DND-41 (cell line): ENCODE results near the gene DLG2.
"Not testable (repeated sequence)": the region's sequence is repeated elsewhere in the genome, so short reads cannot be mapped to it uniquely, and the experiment has no call there.

ENCODE experiments used
- ATAC-seq: fragments of 200-7000 bp; cut with Tn5 transposase; 3 replicates; pipeline ENCODE4 v1.9.1; 2021; ENCODE audit warnings: low read depth; ENCODE audit not compliant: insufficient read depth
- DNase-seq: peaks from one replicate; pipeline ENCODE4 v3.0.0-alpha.2; 2020
- H2AFZ ChIP-seq: 2 replicates; pipeline ENCODE4 v1.6.0; 2012; ENCODE audit warnings: low read depth, low read length
- H3K27ac ChIP-seq: 2 replicates; pipeline ENCODE4 v1.5.1; 2012; ENCODE audit warnings: low read length, inconsistent platforms
- H3K27me3 ChIP-seq: fragments of 200-600 bp; sonication (generic); 2 replicates; pipeline ENCODE4 v1.6.0; 2012; ENCODE audit warnings: low read length, mild to moderate bottlenecking, inconsistent platforms; ENCODE audit not compliant: insufficient read depth, poor library complexity
- H3K36me3 ChIP-seq: 2 replicates; pipeline ENCODE4 v1.5.1; 2012; ENCODE audit warnings: low read length, inconsistent platforms; ENCODE audit not compliant: insufficient read depth
- H3K4me1 ChIP-seq: 2 replicates; pipeline ENCODE4 v1.5.1; 2012; ENCODE audit warnings: mild to moderate bottlenecking, low read length; ENCODE audit not compliant: insufficient read depth
- H3K4me2 ChIP-seq: 2 replicates; pipeline ENCODE4 v1.6.0; 2012; ENCODE audit warnings: mild to moderate bottlenecking, moderate library complexity, low read length, inconsistent platforms; ENCODE audit not compliant: insufficient read depth
- H3K4me3 ChIP-seq, 2 experiments: fragments of 200-600 bp in 1 of 2; shearing (Covaris generic) in 1 of 2; 2 replicates each; pipeline ENCODE4 v1.5.1; 2012 to 2016; ENCODE audit warnings: inconsistent platforms in 2 of 2, low read length in 2 of 2, mild to moderate bottlenecking in 2 of 2, low read depth in 1 of 2, moderate library complexity in 1 of 2
- H3K79me2 ChIP-seq: 2 replicates; pipeline ENCODE4 v1.6.0; 2012; ENCODE audit warnings: low read length, inconsistent platforms; ENCODE audit not compliant: insufficient read depth
- H3K9ac ChIP-seq: 2 replicates; pipeline ENCODE4 v1.6.0; 2012; ENCODE audit warnings: low read depth, mild to moderate bottlenecking, inconsistent platforms, low read length, moderate library complexity
- H3K9me3 ChIP-seq: 2 replicates; pipeline ENCODE4 v1.5.1; 2012; ENCODE audit warnings: low read length, moderate library complexity, mild to moderate bottlenecking, inconsistent platforms; ENCODE audit not compliant: insufficient read depth, severe bottlenecking
- H4K20me1 ChIP-seq: 2 replicates; pipeline ENCODE4 v1.6.0; 2012; ENCODE audit warnings: low read length; ENCODE audit not compliant: insufficient read depth
- CTCF ChIP-seq: IDR thresholded peaks from 2 replicates; pipeline ENCODE4 v1.5.1; 2012; ENCODE audit warnings: borderline replicate concordance, low read length, moderate library complexity, mild to moderate bottlenecking; ENCODE audit not compliant: poor library complexity, severe bottlenecking; ENCODE audit errors: extremely low read depth
- EZH2 ChIP-seq: IDR thresholded peaks from 3 replicates; pipeline ENCODE4 v1.6.1; 2012; ENCODE audit warnings: borderline replicate concordance, low read depth, mild to moderate bottlenecking, moderate library complexity, low read length, inconsistent platforms; ENCODE audit not compliant: severe bottlenecking

Gene DLG2

GRCh38 chr11:85114786-85115185 lies 512.4 kb downstream of the DLG2 start:
- TF ChIP-seq CTCF (no peak), EZH2 (no peak)
- DNase-seq = no peak
- ATAC-seq = no peak

GRCh38 chr11:85110246-85110645 lies 516.9 kb downstream of the DLG2 start:
- H3K4me3 ChIP-seq, H3K4me2 ChIP-seq: not testable (repeated sequence)
- peak; percentile 52; the same call in 1 of the 3 replicates for ATAC-seq

More at GRCh38 chr11:85114786-85115185, 512.4 kb downstream of the DLG2 start:
- Histone ChIP-seq H3K4me2 (no peak overlapping the region), H3K4me1 (no peaks in the 10 kb centered on the region), H3K4me3 (no peak overlapping the region), H3K79me2 (no peaks in the 10 kb centered on the region), H3K27ac (no peak overlapping the region), H3K36me3 (no peaks in the 10 kb centered on the region), H4K20me1 (no peaks in the 10 kb centered on the region), H3K9ac (no peak overlapping the region), H3K9me3 (no peaks in the 10 kb centered on the region), H3K27me3 (no peaks in the 10 kb centered on the region), H2AFZ (no peak overlapping the region)

GRCh38 chr11:85109141-85109540 lies 518.0 kb downstream of the DLG2 start:
- Histone ChIP-seq H3K27me3 (no peaks in the 10 kb centered on the region), H4K20me1 (no peaks in the 10 kb centered on the region), H3K27ac (no peak overlapping the region), H3K4me3 (no peak overlapping the region), H3K4me2 (no peak overlapping the region), H2AFZ (no peak overlapping the region), H3K79me2 (no peaks in the 10 kb centered on the region), H3K9ac (no peak overlapping the region), H3K9me3 (no peaks in the 10 kb centered on the region), H3K36me3 (no peaks in the 10 kb centered on the region), H3K4me1 (no peaks in the 10 kb centered on the region)
- DNase-seq = no peak
- ATAC-seq = no peak
- TF ChIP-seq EZH2 (no peak), CTCF (no peak)

More at GRCh38 chr11:85110246-85110645, 516.9 kb downstream of the DLG2 start:
- not testable (repeated sequence) for H3K9me3 ChIP-seq, H3K79me2 ChIP-seq, H3K27ac ChIP-seq, H2AFZ ChIP-seq, H3K9ac ChIP-seq, H4K20me1 ChIP-seq, H3K4me1 ChIP-seq, DNase-seq, H3K27me3 ChIP-seq, H3K36me3 ChIP-seq

DNA sequence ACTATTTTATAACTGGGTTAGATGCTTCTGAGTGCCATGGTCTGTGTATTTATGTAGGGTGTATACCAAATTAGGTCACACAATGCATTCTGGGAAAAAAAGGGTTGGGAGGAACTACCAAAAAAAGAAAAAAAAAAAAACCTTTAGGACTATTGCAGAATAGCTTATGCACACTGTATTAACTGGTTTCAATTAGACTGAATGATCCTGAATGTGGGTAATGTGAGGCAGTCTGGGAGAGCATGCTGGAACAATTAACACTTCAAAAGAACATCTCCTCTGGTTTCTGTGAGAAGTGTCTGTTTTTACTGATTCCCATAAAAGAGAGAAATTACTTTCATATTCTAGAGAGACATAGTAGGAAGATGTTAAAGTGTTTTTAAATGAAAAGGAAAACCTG lies 521.3 kb downstream of the DLG2 start:
- H3K4me2 ChIP-seq = no peak overlapping the region
- no peak for DNase-seq

More for the DNA sequence above, 521.3 kb downstream of the DLG2 start:
- Histone ChIP-seq H3K36me3 (no peaks in the 10 kb centered on the region), H3K4me3 (no peak overlapping the region), H3K27ac (no peak overlapping the region), H3K4me1 (no peaks in the 10 kb centered on the region), H3K27me3 (no peaks in the 10 kb centered on the region), H3K79me2 (no peaks in the 10 kb centered on the region), H4K20me1 (no peaks in the 10 kb centered on the region), H2AFZ (no peak overlapping the region), H3K9ac (no peak overlapping the region), H3K9me3 (no peaks in the 10 kb centered on the region)
- ATAC-seq = no peak
- TF ChIP-seq EZH2 = no peak
- no peak for TF ChIP-seq CTCF
